ENCODE data around the gene HIF1A.

Gene HIF1A

DNA sequence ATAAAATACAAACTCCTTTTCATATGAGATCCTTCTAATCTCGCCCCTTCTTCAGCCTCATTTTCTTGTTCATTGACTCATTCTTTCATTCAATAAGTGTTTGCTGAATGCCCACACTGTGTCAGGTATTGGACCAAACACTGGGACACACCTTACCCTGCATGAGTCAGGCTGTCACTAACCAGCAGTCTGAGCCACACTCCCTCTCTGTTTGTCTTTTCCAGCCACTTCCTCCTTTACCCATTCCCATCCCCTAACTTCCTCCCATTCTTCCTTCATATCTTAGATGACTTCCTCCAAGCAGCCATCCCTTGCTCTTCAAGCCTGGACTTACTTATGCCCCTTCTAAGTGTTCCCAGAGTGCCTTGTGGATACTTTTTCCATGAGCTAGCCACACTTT, 27.0 kb upstream of the HIF1A start:
- Histone ChIP-seq H3K9ac (ENCODE audit: low read length) (no peak overlapping the region), H4K5ac (ENCODE audit: low read length) (no peak overlapping the region), H3K18ac (ENCODE audit: low read length) (no peak overlapping the region), H3K36me3 (ENCODE audit: control insufficient read depth, insufficient read depth, low read length) (no peaks in the 10 kb centered on the region), H3K4ac (ENCODE audit: low read depth, low read length) (no peak overlapping the region), H3K79me2 (ENCODE audit: control insufficient read depth, insufficient read depth, low read length) (no peaks in the 10 kb centered on the region), H3K4me2 (ENCODE audit: low read length) (no peak overlapping the region), H3K79me1 (ENCODE audit: low read length) (no peaks in the 10 kb centered on the region), H3K27ac (ENCODE audit: low read depth, low read length) (no peak overlapping the region), H4K8ac (ENCODE audit: low read depth, low read length) (no peak overlapping the region), H2BK5ac (ENCODE audit: low read length) (no peak overlapping the region), H2AK5ac (ENCODE audit: low read length) (no peak overlapping the region), H3K27me3 (ENCODE audit: insufficient read depth, low read length, poor library complexity) (no peaks in the 10 kb centered on the region), H3K23ac (ENCODE audit: low read length) (no peak overlapping the region), H2BK15ac (replicated peaks; ENCODE audit: low read depth) (no peak overlapping the region), H3K56ac (ENCODE audit: low read length) (no peak overlapping the region), H2BK120ac (ENCODE audit: low read depth, low read length) (no peak overlapping the region), H3K4me1 (ENCODE audit: control insufficient read depth, low read depth, low read length) (no peaks in the 10 kb centered on the region), H3K4me3 (ENCODE audit: low read length) (no peak overlapping the region)
- DNase-seq, result no peak
- WGBS (ENCODE audit: extremely low coverage, insufficient coverage, low lambda C conversion rate), result no CpG with 5 or more reads among the region's 1 CpG

- H3K18ac ChIP-seq (ENCODE audit: low read length), result no peak overlapping the region
- no peak overlapping the region for H3K4me3 ChIP-seq (ENCODE audit: low read length)
- no peaks in the 10 kb centered on the region for H3K27me3 ChIP-seq (ENCODE audit: insufficient read depth, low read length, poor library complexity)
- H3K79me1 ChIP-seq (ENCODE audit: low read length), result no peaks in the 10 kb centered on the region
- H3K9ac ChIP-seq (ENCODE audit: low read length), result no peak overlapping the region
- H3K23ac ChIP-seq (ENCODE audit: low read length), result no peak overlapping the region
- H4K5ac ChIP-seq (ENCODE audit: low read length), result no peak overlapping the region
- WGBS (ENCODE audit: extremely low coverage, insufficient coverage, low lambda C conversion rate), result no CpG with 5 or more reads among the region's 7 CpGs
- no peak overlapping the region for H3K56ac ChIP-seq (ENCODE audit: low read length)
- H2BK5ac ChIP-seq (ENCODE audit: low read length), result no peak overlapping the region
- H3K27ac ChIP-seq (ENCODE audit: low read depth, low read length), result no peak overlapping the region
- no peaks in the 10 kb centered on the region for H3K4me1 ChIP-seq (ENCODE audit: control insufficient read depth, low read depth, low read length)
- no peaks in the 10 kb centered on the region for H3K79me2 ChIP-seq (ENCODE audit: control insufficient read depth, insufficient read depth, low read length)
- H2BK15ac ChIP-seq (replicated peaks; ENCODE audit: low read depth), result no peak overlapping the region
- no peak overlapping the region for H3K4me2 ChIP-seq (ENCODE audit: low read length)
- no peak overlapping the region for H4K8ac ChIP-seq (ENCODE audit: low read depth, low read length)
- no peak overlapping the region for H3K4ac ChIP-seq (ENCODE audit: low read depth, low read length)
- no peak for DNase-seq
- no peak overlapping the region for H2BK120ac ChIP-seq (ENCODE audit: low read depth, low read length)
- no peaks in the 10 kb centered on the region for H3K36me3 ChIP-seq (ENCODE audit: control insufficient read depth, insufficient read depth, low read length)
- H2AK5ac ChIP-seq (ENCODE audit: low read length), result no peak overlapping the region
Observed at GRCh38 chr14:61670576-61670975, 24.7 kb upstream of the HIF1A start.

DNA sequence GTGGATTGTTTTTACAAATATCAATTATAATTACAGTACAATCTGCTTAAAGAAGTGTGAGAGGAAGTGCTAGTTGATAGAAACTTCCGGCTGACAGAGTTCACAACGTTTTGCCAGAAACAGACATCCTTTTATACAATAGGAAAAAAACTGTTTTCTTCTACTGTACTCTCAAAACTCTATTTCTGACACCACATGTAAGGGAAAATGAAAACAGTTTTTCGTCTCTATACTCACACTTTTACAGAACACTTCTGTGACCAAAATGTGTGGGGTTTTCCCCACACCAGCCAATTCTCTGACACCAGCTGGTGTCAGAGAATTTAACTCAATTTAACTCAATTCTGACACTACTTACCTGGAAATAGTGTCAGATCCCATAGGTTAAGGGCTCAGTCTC, 24.2 kb upstream of the HIF1A start:
- peak overlapping the region; percentile 39 for H2BK15ac ChIP-seq (replicated peaks; ENCODE audit: low read depth)
- no peak overlapping the region for H4K5ac ChIP-seq (ENCODE audit: low read length)
- DNase-seq, result no peak
- H4K8ac ChIP-seq (ENCODE audit: low read depth, low read length), result no peak overlapping the region
- H3K4me3 ChIP-seq (ENCODE audit: low read length), result no peak overlapping the region
- no peak overlapping the region for H3K23ac ChIP-seq (ENCODE audit: low read length)
- H3K79me2 ChIP-seq (ENCODE audit: control insufficient read depth, insufficient read depth, low read length), result no peaks in the 10 kb centered on the region
- no CpG with 5 or more reads among the region's 3 CpGs for WGBS (ENCODE audit: extremely low coverage, insufficient coverage, low lambda C conversion rate)
- no peak overlapping the region for H3K4ac ChIP-seq (ENCODE audit: low read depth, low read length)
- H2BK120ac ChIP-seq (ENCODE audit: low read depth, low read length), result no peak overlapping the region
- no peak overlapping the region for H3K4me2 ChIP-seq (ENCODE audit: low read length)
- H3K9ac ChIP-seq (ENCODE audit: low read length), result no peak overlapping the region
- H3K79me1 ChIP-seq (ENCODE audit: low read length), result no peaks in the 10 kb centered on the region
- H3K56ac ChIP-seq (ENCODE audit: low read length), result no peak overlapping the region
- H3K4me1 ChIP-seq (ENCODE audit: control insufficient read depth, low read depth, low read length), result no peaks in the 10 kb centered on the region
- H3K27me3 ChIP-seq (ENCODE audit: insufficient read depth, low read length, poor library complexity), result no peaks in the 10 kb centered on the region
- no peak overlapping the region for H3K27ac ChIP-seq (ENCODE audit: low read depth, low read length)
- H2AK5ac ChIP-seq (ENCODE audit: low read length), result no peak overlapping the region
- H3K18ac ChIP-seq (ENCODE audit: low read length), result no peak overlapping the region
- no peaks in the 10 kb centered on the region for H3K36me3 ChIP-seq (ENCODE audit: control insufficient read depth, insufficient read depth, low read length)
- H2BK5ac ChIP-seq (ENCODE audit: low read length), result no peak overlapping the region

- Histone ChIP-seq H3K56ac (ENCODE audit: low read length) (no peak overlapping the region), H3K23ac (ENCODE audit: low read length) (no peak overlapping the region), H3K79me2 (ENCODE audit: control insufficient read depth, insufficient read depth, low read length) (no peaks in the 10 kb centered on the region), H3K4me3 (ENCODE audit: low read length) (no peak overlapping the region), H3K4me2 (ENCODE audit: low read length) (no peak overlapping the region), H3K27me3 (ENCODE audit: insufficient read depth, low read length, poor library complexity) (no peaks in the 10 kb centered on the region), H3K36me3 (ENCODE audit: control insufficient read depth, insufficient read depth, low read length) (no peaks in the 10 kb centered on the region), H3K4me1 (ENCODE audit: control insufficient read depth, low read depth, low read length) (no peaks in the 10 kb centered on the region), H3K4ac (ENCODE audit: low read depth, low read length) (no peak overlapping the region), H3K27ac (ENCODE audit: low read depth, low read length) (no peak overlapping the region), H3K9ac (ENCODE audit: low read length) (no peak overlapping the region), H2AK5ac (ENCODE audit: low read length) (no peak overlapping the region), H4K5ac (ENCODE audit: low read length) (no peak overlapping the region), H2BK5ac (ENCODE audit: low read length) (no peak overlapping the region), H2BK120ac (ENCODE audit: low read depth, low read length) (no peak overlapping the region), H3K18ac (ENCODE audit: low read length) (no peak overlapping the region), H3K79me1 (ENCODE audit: low read length) (no peaks in the 10 kb centered on the region), H4K8ac (ENCODE audit: low read depth, low read length) (no peak overlapping the region), H2BK15ac (replicated peaks; ENCODE audit: low read depth) (no peak overlapping the region)
- no CpG with 5 or more reads among the region's 7 CpGs for WGBS (ENCODE audit: extremely low coverage, insufficient coverage, low lambda C conversion rate)
- no peak for DNase-seq
Observed at GRCh38 chr14:61672796-61673195, 22.5 kb upstream of the HIF1A start.

GRCh38 chr14:61673305-61673704, 22.0 kb upstream of the HIF1A start:
- Histone ChIP-seq H3K4me2 (ENCODE audit: low read length) (no peak overlapping the region), H3K4me3 (ENCODE audit: low read length) (no peak overlapping the region), H2BK120ac (ENCODE audit: low read depth, low read length) (no peak overlapping the region), H3K79me1 (ENCODE audit: low read length) (no peaks in the 10 kb centered on the region), H2BK15ac (replicated peaks; ENCODE audit: low read depth) (no peak overlapping the region), H3K4me1 (ENCODE audit: control insufficient read depth, low read depth, low read length) (no peaks in the 10 kb centered on the region), H3K4ac (ENCODE audit: low read depth, low read length) (no peak overlapping the region), H3K27ac (ENCODE audit: low read depth, low read length) (no peak overlapping the region), H3K18ac (ENCODE audit: low read length) (no peak overlapping the region), H2AK5ac (ENCODE audit: low read length) (no peak overlapping the region), H3K79me2 (ENCODE audit: control insufficient read depth, insufficient read depth, low read length) (no peaks in the 10 kb centered on the region), H4K5ac (ENCODE audit: low read length) (no peak overlapping the region), H4K8ac (ENCODE audit: low read depth, low read length) (no peak overlapping the region), H3K36me3 (ENCODE audit: control insufficient read depth, insufficient read depth, low read length) (no peaks in the 10 kb centered on the region), H2BK5ac (ENCODE audit: low read length) (no peak overlapping the region), H3K23ac (ENCODE audit: low read length) (no peak overlapping the region), H3K27me3 (ENCODE audit: insufficient read depth, low read length, poor library complexity) (no peaks in the 10 kb centered on the region), H3K56ac (ENCODE audit: low read length) (no peak overlapping the region), H3K9ac (ENCODE audit: low read length) (no peak overlapping the region)
- WGBS (ENCODE audit: extremely low coverage, insufficient coverage, low lambda C conversion rate), result no CpG with 5 or more reads among the region's 5 CpGs
- peak; percentile 68 for DNase-seq

- H3K4ac ChIP-seq (ENCODE audit: low read depth, low read length), result no peak overlapping the region
- no peak overlapping the region for H3K4me3 ChIP-seq (ENCODE audit: low read length)
- no peaks in the 10 kb centered on the region for H3K36me3 ChIP-seq (ENCODE audit: control insufficient read depth, insufficient read depth, low read length)
- no peak overlapping the region for H2BK5ac ChIP-seq (ENCODE audit: low read length)
- H2BK120ac ChIP-seq (ENCODE audit: low read depth, low read length), result no peak overlapping the region
- no peak overlapping the region for H3K18ac ChIP-seq (ENCODE audit: low read length)
- DNase-seq, result no peak
- no peak overlapping the region for H3K9ac ChIP-seq (ENCODE audit: low read length)
- H3K23ac ChIP-seq (ENCODE audit: low read length), result no peak overlapping the region
- H4K5ac ChIP-seq (ENCODE audit: low read length), result no peak overlapping the region
- H4K8ac ChIP-seq (ENCODE audit: low read depth, low read length), result no peak overlapping the region
- no peaks in the 10 kb centered on the region for H3K79me1 ChIP-seq (ENCODE audit: low read length)
- H2BK15ac ChIP-seq (replicated peaks; ENCODE audit: low read depth), result no peak overlapping the region
- H3K4me2 ChIP-seq (ENCODE audit: low read length), result no peak overlapping the region
- no peaks in the 10 kb centered on the region for H3K4me1 ChIP-seq (ENCODE audit: control insufficient read depth, low read depth, low read length)
- no peaks in the 10 kb centered on the region for H3K79me2 ChIP-seq (ENCODE audit: control insufficient read depth, insufficient read depth, low read length)
- no peak overlapping the region for H3K56ac ChIP-seq (ENCODE audit: low read length)
- H3K27ac ChIP-seq (ENCODE audit: low read depth, low read length), result no peak overlapping the region
- H2AK5ac ChIP-seq (ENCODE audit: low read length), result no peak overlapping the region
- H3K27me3 ChIP-seq (ENCODE audit: insufficient read depth, low read length, poor library complexity), result no peaks in the 10 kb centered on the region
- no CpG with 5 or more reads among the region's 3 CpGs for WGBS (ENCODE audit: extremely low coverage, insufficient coverage, low lambda C conversion rate)
Observed at GRCh38 chr14:61675291-61675690, 20.0 kb upstream of the HIF1A start.
